Bronchial epithelial cell (primary cell): ENCODE data around the gene SCCPDH. TPM values are rescaled to one million over a fixed set of nuclear protein-coding genes. Genes with fewer than 3 reads are reported as not detected.
A peak's percentile ranks its signal among the peaks of the same experiment; 100 is the strongest.

Experiments used
- DNase-seq: peaks from one replicate; pipeline ENCODE4 v3.0.0-alpha.2; 2010; ENCODE audit warnings: low read depth
- FAIRE-seq: peaks from 2 replicates; lab custom pipeline; 2011; peaks lifted over from hg19 to GRCh38; lab: Jason Lieb, UNC
- H3K27me3 ChIP-seq: 2 replicates; pipeline ENCODE4 v1.5.1; 2011; ENCODE audit warnings: low read length; ENCODE audit not compliant: control insufficient read depth, insufficient read depth
- H3K36me3 ChIP-seq: 2 replicates; pipeline ENCODE4 v1.5.1; 2011; ENCODE audit warnings: low read length; ENCODE audit not compliant: control insufficient read depth, insufficient read depth
- H3K4me3 ChIP-seq: 2 replicates; pipeline ENCODE4 v1.5.1; 2011; ENCODE audit warnings: mild to moderate bottlenecking, low read depth, low read length, control low read depth
- total RNA-seq: library from RNA; depleted of rRNA; stranded (reverse); fragments of >200 nt; gene quantifications from 2 replicates; pipeline ENCODE4 v1.2.1, GENCODE V29; 2014
- TF ChIP-seq, protein P1 (sequence below): IDR thresholded peaks from 2 replicates; pipeline ENCODE4 v1.5.1; 2011; ENCODE audit warnings: mild to moderate bottlenecking, moderate library complexity, low read length, control low read depth, inconsistent platforms; ENCODE audit not compliant: insufficient read depth, severe bottlenecking

The SCCPDH gene
- total RNA-seq, 1 donor from 2014 or later = 3.7 TPM

- DNase-seq (peak; percentile 61), FAIRE-seq (no peak)
- H3K27me3 ChIP-seq = no peaks in the 10 kb centered on the region
- no peaks in the 10 kb centered on the region for H3K36me3 ChIP-seq
- H3K4me3 ChIP-seq = no peak overlapping the region
- TF ChIP-seq, protein P1, sequence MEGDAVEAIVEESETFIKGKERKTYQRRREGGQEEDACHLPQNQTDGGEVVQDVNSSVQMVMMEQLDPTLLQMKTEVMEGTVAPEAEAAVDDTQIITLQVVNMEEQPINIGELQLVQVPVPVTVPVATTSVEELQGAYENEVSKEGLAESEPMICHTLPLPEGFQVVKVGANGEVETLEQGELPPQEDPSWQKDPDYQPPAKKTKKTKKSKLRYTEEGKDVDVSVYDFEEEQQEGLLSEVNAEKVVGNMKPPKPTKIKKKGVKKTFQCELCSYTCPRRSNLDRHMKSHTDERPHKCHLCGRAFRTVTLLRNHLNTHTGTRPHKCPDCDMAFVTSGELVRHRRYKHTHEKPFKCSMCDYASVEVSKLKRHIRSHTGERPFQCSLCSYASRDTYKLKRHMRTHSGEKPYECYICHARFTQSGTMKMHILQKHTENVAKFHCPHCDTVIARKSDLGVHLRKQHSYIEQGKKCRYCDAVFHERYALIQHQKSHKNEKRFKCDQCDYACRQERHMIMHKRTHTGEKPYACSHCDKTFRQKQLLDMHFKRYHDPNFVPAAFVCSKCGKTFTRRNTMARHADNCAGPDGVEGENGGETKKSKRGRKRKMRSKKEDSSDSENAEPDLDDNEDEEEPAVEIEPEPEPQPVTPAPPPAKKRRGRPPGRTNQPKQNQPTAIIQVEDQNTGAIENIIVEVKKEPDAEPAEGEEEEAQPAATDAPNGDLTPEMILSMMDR = no peak
Measured at GRCh38 chr1:246761396-246761795, 37.2 kb downstream of the SCCPDH start.

DNA sequence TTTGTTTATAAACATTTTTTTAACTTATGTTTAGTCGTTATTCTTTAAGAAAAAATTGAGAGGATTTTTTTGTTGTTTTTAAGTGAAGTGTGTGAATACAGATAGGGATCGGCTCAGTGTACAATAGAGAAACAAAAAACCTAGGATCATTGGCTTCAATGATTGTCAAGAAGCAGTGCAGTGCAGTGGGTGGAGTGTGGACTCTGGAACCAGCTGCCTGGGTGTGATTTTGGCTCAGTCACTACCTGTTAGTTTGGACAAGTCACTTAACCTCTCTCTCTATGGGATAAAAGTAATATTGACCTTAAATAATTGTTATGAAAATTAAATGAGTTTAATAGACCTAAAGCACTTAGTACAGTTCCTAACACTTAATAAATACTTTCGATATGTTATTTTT is 41.3 kb downstream of the SCCPDH start:
- Histone ChIP-seq H3K27me3 (no peaks in the 10 kb centered on the region), H3K36me3 (no peaks in the 10 kb centered on the region), H3K4me3 (no peak overlapping the region)
- FAIRE-seq = no peak
- TF ChIP-seq, protein P1 = no peak
- no peak for DNase-seq

- Histone ChIP-seq H3K4me3 (no peak overlapping the region), H3K27me3 (no peaks in the 10 kb centered on the region), H3K36me3 (no peaks in the 10 kb centered on the region)
- TF ChIP-seq, protein P1 = no peak
- FAIRE-seq (no peak), DNase-seq (peak; percentile 86)
Measured at GRCh38 chr1:246768403-246769020, 44.3 kb downstream of the SCCPDH start.

DNA sequence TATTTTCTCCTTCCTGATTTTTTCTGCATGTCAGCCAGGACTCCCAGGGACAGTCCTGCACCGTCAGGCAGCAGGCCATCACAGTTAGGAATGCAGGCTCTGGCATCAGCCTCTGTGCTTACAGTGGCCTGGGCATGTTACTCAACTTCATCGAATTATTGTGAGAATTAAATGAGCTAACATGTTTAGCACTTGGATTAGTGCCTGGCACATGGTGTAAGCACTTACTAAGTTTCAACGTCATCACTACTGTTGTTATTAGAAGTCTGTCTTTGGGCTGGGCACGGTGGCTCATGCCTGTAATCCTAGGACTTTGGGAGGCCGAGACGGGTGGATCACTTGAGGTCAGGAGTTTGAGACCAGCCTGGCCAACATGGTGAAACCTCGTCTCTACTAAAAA is 45.1 kb downstream of the SCCPDH start:
- no peak for FAIRE-seq
- DNase-seq = peak; percentile 97
- Histone ChIP-seq H3K27me3 (no peaks in the 10 kb centered on the region), H3K36me3 (no peaks in the 10 kb centered on the region), H3K4me3 (no peak overlapping the region)
- TF ChIP-seq, protein P1 = no peak

GRCh38 chr1:246771366-246771765 is 47.2 kb downstream of the SCCPDH start:
- FAIRE-seq (no peak), DNase-seq (no peak)
- H3K27me3 ChIP-seq = no peaks in the 10 kb centered on the region
- TF ChIP-seq, protein P1 = no peak
- no peak overlapping the region for H3K4me3 ChIP-seq
- H3K36me3 ChIP-seq = no peaks in the 10 kb centered on the region

- no peak for FAIRE-seq
Measured at GRCh38 chr1:246772686-246773085, 48.5 kb downstream of the SCCPDH start.

More at GRCh38 chr1:246772686-246773085, 48.5 kb downstream of the SCCPDH start:
- no peak for DNase-seq
- H3K36me3 ChIP-seq = no peaks in the 10 kb centered on the region
- no peak overlapping the region for H3K4me3 ChIP-seq
- TF ChIP-seq, protein P1 = no peak
- H3K27me3 ChIP-seq = no peaks in the 10 kb centered on the region
